IMR-90 (cell line): Measurements from ENCODE around the gene CCDC43. TPM values are rescaled to one million over a fixed set of nuclear protein-coding genes. Genes with fewer than 3 reads are reported as not detected.

Experiments used
- ATAC-seq: fragments of 200-7000 bp; cut with Tn5 transposase; 2 replicates; pipeline ENCODE4 v1.9.1; 2020; ENCODE audit warnings: low read depth, mild to moderate bottlenecking, moderate library complexity
- BruUV-seq: library from RNA; stranded (reverse); fragments of 400-500 nt; replicated peaks from 2 replicates; lab custom pipeline; 2021; lab: Mats Ljungman, UMichigan
- CTCF ChIA-PET: fragments of 300-600 bp; formaldehyde crosslinking; extraction: SDS; loops from one replicate; lab custom pipeline; 2021; ENCODE audit warnings: antibody characterized with exemption; lab: Yijun Ruan, JAX
- POLR2A ChIA-PET: fragments of 300-600 bp; sonication (Branson Sonifier 250); formaldehyde crosslinking; loops from one replicate; lab custom pipeline; 2022; ENCODE audit warnings: antibody characterized with exemption; ENCODE audit not compliant: unreplicated experiment; lab: Charles Lee
- DNase-seq: peaks from one replicate; pipeline ENCODE4 v3.0.0; 2013
- H2AFZ ChIP-seq: replicated peaks from 2 replicates; pipeline ENCODE3; 2013; ENCODE audit warnings: low read length, mild to moderate bottlenecking; ENCODE audit not compliant: poor library complexity
- H2AK5ac ChIP-seq: 2 replicates; pipeline ENCODE4 v1.6.1; 2013; ENCODE audit warnings: low read depth, low read length, inconsistent platforms
- H2AK9ac ChIP-seq: replicated peaks from 2 replicates; pipeline ENCODE3; 2013; ENCODE audit warnings: mild to moderate bottlenecking, low read depth, low read length, moderate library complexity; ENCODE audit not compliant: poor library complexity
- H2BK120ac ChIP-seq: 2 replicates; pipeline ENCODE4 v1.6.1; 2013; ENCODE audit warnings: low read depth, low read length, inconsistent platforms
- H2BK15ac ChIP-seq: 3 replicates; pipeline ENCODE4 v1.6.1; 2013; ENCODE audit warnings: low read depth, low read length, inconsistent platforms
- H2BK20ac ChIP-seq: 2 replicates; pipeline ENCODE4 v1.6.1; 2013; ENCODE audit warnings: low read depth, mild to moderate bottlenecking, inconsistent platforms, low read length, moderate library complexity
- H2BK5ac ChIP-seq: 2 replicates; pipeline ENCODE4 v1.6.1; 2013; ENCODE audit warnings: mild to moderate bottlenecking, low read depth, low read length, inconsistent platforms; ENCODE audit not compliant: poor library complexity, severe bottlenecking
- H3K14ac ChIP-seq: replicated peaks from 2 replicates; pipeline ENCODE4 v1.6.1; 2013; ENCODE audit warnings: low read depth, low read length, inconsistent platforms
- H3K18ac ChIP-seq: 2 replicates; pipeline ENCODE4 v1.6.1; 2013; ENCODE audit warnings: low read depth, low read length, control low read depth
- H3K23ac ChIP-seq: 2 replicates; pipeline ENCODE4 v1.6.1; 2013; ENCODE audit warnings: low read depth, low read length, inconsistent platforms
- H3K27ac ChIP-seq: 2 replicates; pipeline ENCODE4 v1.5.1; 2013; ENCODE audit warnings: mild to moderate bottlenecking, control low read depth, low read length; ENCODE audit not compliant: insufficient read depth
- H3K27me3 ChIP-seq: 2 replicates; pipeline ENCODE4 v1.6.1; 2013; ENCODE audit warnings: low read length; ENCODE audit not compliant: control insufficient read depth, insufficient read depth
- H3K36me3 ChIP-seq: 2 replicates; pipeline ENCODE4 v1.6.1; 2013; ENCODE audit warnings: low read length, mixed read lengths; ENCODE audit not compliant: control insufficient read depth, insufficient read depth
- H3K4ac ChIP-seq: 2 replicates; pipeline ENCODE4 v1.6.1; 2013; ENCODE audit warnings: low read depth, low read length, inconsistent platforms
- H3K4me1 ChIP-seq: 2 replicates; pipeline ENCODE4 v1.6.1; 2013; ENCODE audit warnings: low read length, mixed read lengths; ENCODE audit not compliant: control insufficient read depth, insufficient read depth
- H3K4me2 ChIP-seq: 2 replicates; pipeline ENCODE4 v1.6.1; 2013; ENCODE audit warnings: low read depth, mild to moderate bottlenecking, control low read depth, low read length, moderate library complexity
- H3K4me3 ChIP-seq: 2 replicates; pipeline ENCODE4 v1.5.1; 2013; ENCODE audit warnings: low read depth, mild to moderate bottlenecking, control low read depth, low read length, moderate library complexity; ENCODE audit not compliant: insufficient read depth
- H3K56ac ChIP-seq: 2 replicates; pipeline ENCODE4 v1.6.1; 2013; ENCODE audit warnings: low read length, inconsistent platforms; ENCODE audit not compliant: insufficient read depth; ENCODE audit errors: extremely low read depth
- H3K79me1 ChIP-seq, 2 experiments: 2 replicates each; pipeline ENCODE4 v1.6.1; 2013; ENCODE audit warnings: low read length in 2 of 2, inconsistent platforms in 1 of 2, low read depth in 1 of 2
- H3K9ac ChIP-seq: 2 replicates; pipeline ENCODE4 v1.6.1; 2013; ENCODE audit warnings: low read depth, low read length, control low read depth
- H3K9me1 ChIP-seq: 2 replicates; pipeline ENCODE4 v1.6.1; 2013; ENCODE audit warnings: low read length, inconsistent platforms; ENCODE audit not compliant: insufficient read depth
- H3K9me3 ChIP-seq: 2 replicates; pipeline ENCODE4 v1.6.1; 2013; ENCODE audit warnings: low read length; ENCODE audit not compliant: control insufficient read depth, insufficient read depth
- H4K20me1 ChIP-seq: 2 replicates; pipeline ENCODE4 v1.6.1; 2013; ENCODE audit warnings: low read length, inconsistent platforms; ENCODE audit not compliant: insufficient read depth
- H4K5ac ChIP-seq: 2 replicates; pipeline ENCODE4 v1.6.1; 2013; ENCODE audit warnings: mild to moderate bottlenecking, low read depth, low read length, control low read depth
- H4K8ac ChIP-seq, 2 experiments: 2 replicates each; pipeline ENCODE4 v1.6.1; 2013; ENCODE audit warnings: low read depth in 2 of 2, low read length in 2 of 2, control low read depth in 1 of 2, inconsistent platforms in 1 of 2
- H4K91ac ChIP-seq: 2 replicates; pipeline ENCODE4 v1.6.1; 2013; ENCODE audit warnings: low read depth, low read length, inconsistent platforms; ENCODE audit not compliant: insufficient read depth
- BHLHE40 ChIP-seq: fragments of 150-350 bp; IDR thresholded peaks from 2 replicates; pipeline ENCODE4 v1.6.1; 2016; ENCODE audit warnings: mild to moderate bottlenecking, low read depth, low read length
- CEBPB ChIP-seq: IDR thresholded peaks from 2 replicates; pipeline ENCODE4 v1.6.1; 2012; ENCODE audit warnings: low read depth, low read length, improper control_type of control experiment
- CHD1 ChIP-seq: IDR thresholded peaks from 2 replicates; pipeline ENCODE4 v1.6.1; 2012; ENCODE audit warnings: low read depth, low read length, improper control_type of control experiment
- CTCF ChIP-seq: conservative IDR thresholded peaks from 2 replicates; pipeline ENCODE4 v1.5.1; 2012; ENCODE audit warnings: mild to moderate bottlenecking, low read depth, low read length, improper control_type of control experiment
- ELK1 ChIP-seq: fragments of 150-350 bp; IDR thresholded peaks from 2 replicates; pipeline ENCODE4 v1.6.1; 2016; ENCODE audit warnings: low read depth, mild to moderate bottlenecking, low read length, moderate library complexity, borderline replicate concordance
- FOS ChIP-seq: fragments of 150-350 bp; IDR thresholded peaks from 2 replicates; pipeline ENCODE4 v1.6.1; 2016; ENCODE audit warnings: low read depth, low read length
- MAFK ChIP-seq: IDR thresholded peaks from 2 replicates; pipeline ENCODE4 v1.6.1; 2012; ENCODE audit warnings: low read depth, low read length, improper control_type of control experiment
- MAZ ChIP-seq: IDR thresholded peaks from 2 replicates; pipeline ENCODE4 v1.6.1; 2012; ENCODE audit warnings: low read depth, mild to moderate bottlenecking, low read length, improper control_type of control experiment, moderate library complexity, borderline replicate concordance
- MXI1 ChIP-seq: IDR thresholded peaks from 2 replicates; pipeline ENCODE4 v1.6.1; 2012; ENCODE audit warnings: low read depth, mild to moderate bottlenecking, low read length, moderate library complexity, borderline replicate concordance
- NFE2L2 ChIP-seq: fragments of 150-350 bp; IDR thresholded peaks from 2 replicates; pipeline ENCODE4 v1.6.1; 2016; ENCODE audit warnings: low read depth, mild to moderate bottlenecking, low read length
- POLR2A ChIP-seq: IDR thresholded peaks from 2 replicates; pipeline ENCODE4 v1.6.1; 2012; ENCODE audit warnings: mild to moderate bottlenecking, low read depth, low read length
- RAD21 ChIP-seq: IDR thresholded peaks from 2 replicates; pipeline ENCODE4 v1.6.1; 2012; ENCODE audit warnings: low read length, improper control_type of control experiment
- RCOR1 ChIP-seq: IDR thresholded peaks from 2 replicates; pipeline ENCODE4 v1.6.1; 2012; ENCODE audit warnings: mild to moderate bottlenecking, low read length, improper control_type of control experiment; ENCODE audit not compliant: insufficient replicate concordance
- RFX5 ChIP-seq: IDR thresholded peaks from 2 replicates; pipeline ENCODE4 v1.8.0; 2012; ENCODE audit warnings: low read depth, mild to moderate bottlenecking, low read length, moderate library complexity
- SMC3 ChIP-seq: fragments of 150-350 bp; IDR thresholded peaks from 2 replicates; pipeline ENCODE4 v1.6.1; 2016; ENCODE audit warnings: low read depth, mild to moderate bottlenecking, antibody characterized with exemption, low read length, moderate library complexity
- WGBS, 2 experiments: methylation state at CpG; one replicate each; pipeline versions ENCODE4 v1.1.5 to v1.1.7; 2013; ENCODE audit warnings: missing lambda C conversion rate in 2 of 2; ENCODE audit not compliant: insufficient read length in 1 of 2; ENCODE audit errors: extremely low coverage in 2 of 2; 5-methylcytosine and 5-hydroxymethylcytosine counted together
- dilution Hi-C: fragments of 300-500 bp; cut with HindIII; formaldehyde crosslinking; loops from one replicate; pipeline ENCODE4 v1.14.3; 2018; ENCODE audit warnings: low sequenced_read_pairs; ENCODE audit not compliant: unreplicated experiment
- in situ Hi-C: fragments of 300-500 bp; cut with MboI; formaldehyde crosslinking; loops from 3 replicates; pipeline ENCODE4 v1.14.3; 2019; ENCODE audit warnings: low sequenced_read_pairs, inconsistent platforms, mixed read lengths
- intact Hi-C: fragments of 100-400 bp; cut with micrococcal nuclease; formaldehyde crosslinking; loops from 2 replicates; pipeline ENCODE4 v1.10.0; 2022
- polyA plus RNA-seq, 3 experiments: library from polyadenylated mRNA; depleted of rRNA; stranded (reverse); fragments of >200 nt; gene quantifications; 2 replicates each; pipeline ENCODE4 v1.2.3, GENCODE V29; 2012; ENCODE audit warnings: low replicate concordance in 1 of 3
- total RNA-seq: library from RNA; depleted of rRNA; stranded (reverse); fragments of >200 nt; gene quantifications from 2 replicates; pipeline ENCODE4 v1.2.3, GENCODE V29; 2012
- TF ChIP-seq, protein P1 (sequence below): fragments of 150-350 bp; IDR thresholded peaks from 2 replicates; pipeline ENCODE4 v1.6.1; 2017; ENCODE audit warnings: mild to moderate bottlenecking, antibody characterized with exemption, low read length, low read depth

CCDC43 gene
- total and polyA plus RNA-seq, 2 of the 4 experiments (the other 2 are of a cell fraction), result 11.3 to 20.8 TPM

DNA sequence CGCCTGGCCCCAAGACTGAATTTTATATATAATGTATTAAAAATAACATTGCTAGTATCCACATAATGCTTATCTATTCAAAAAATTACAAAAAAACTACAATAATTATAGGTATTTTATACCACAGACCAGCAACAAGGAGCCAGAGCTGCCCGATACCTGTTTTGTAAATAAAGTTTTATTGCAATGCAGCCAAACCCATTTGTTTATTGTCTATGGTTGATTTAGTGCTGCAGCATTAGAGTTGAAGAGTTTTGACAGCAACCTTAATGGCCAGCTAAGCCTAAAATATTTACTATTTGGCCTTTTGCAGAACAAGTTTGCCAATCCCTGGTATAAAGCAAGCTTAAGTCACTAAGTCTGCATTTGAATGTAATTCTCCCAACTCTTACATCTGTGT, 27.7 kb downstream of the CCDC43 start:
- Histone ChIP-seq H3K18ac (no peak overlapping the region), H2BK15ac (no peak overlapping the region), H4K20me1 (no peaks in the 10 kb centered on the region), H4K8ac (no peak overlapping the region), H3K56ac (no peak overlapping the region), H4K91ac (no peak overlapping the region), H2BK5ac (no peak overlapping the region), H2BK120ac (no peak overlapping the region), H3K36me3 (no peaks in the 10 kb centered on the region), H2AK5ac (no peak overlapping the region), H3K9me1 (no peaks in the 10 kb centered on the region), H3K4me2 (no peak overlapping the region), H4K5ac (no peak overlapping the region), H2AK9ac (no peak overlapping the region), H3K9ac (no peak overlapping the region), H3K14ac (no peak overlapping the region), H3K9me3 (peaks cover 2% of the 10 kb centered on the region; the same call in 1 of the 2 replicates), H3K4me3 (no peak overlapping the region), H3K23ac (no peak overlapping the region), H2BK20ac (no peak overlapping the region), H3K27me3 (peaks cover 6% of the 10 kb centered on the region), H3K79me1 (no peaks in the 10 kb centered on the region), H3K4me1 (no peaks in the 10 kb centered on the region), H3K27ac (no peak overlapping the region), H2AFZ (no peak overlapping the region), H3K4ac (no peak overlapping the region)
- ChIA-PET POLR2A (interaction anchor here (0.7 kb wide), 1 partner anchor 114 kb away, joined by 3 read pairs; no protein-coding TSS in a partner anchor), CTCF (no interaction called here)
- intact Hi-C loops (no loop called here), dilution Hi-C loops (no loop called here), in situ Hi-C loops (no loop called here)
- no peak for DNase-seq
- WGBS, 2 experiments, result no CpG with 5 or more reads among the region's 2 CpGs
- no peak for ATAC-seq
- no peak for TF ChIP-seq BHLHE40
- TF ChIP-seq CTCF, result no peak
- TF ChIP-seq RFX5, result no peak
- no peak for TF ChIP-seq SMC3
- TF ChIP-seq NFE2L2, result no peak
- TF ChIP-seq MAFK, result no peak
- TF ChIP-seq, protein P1, sequence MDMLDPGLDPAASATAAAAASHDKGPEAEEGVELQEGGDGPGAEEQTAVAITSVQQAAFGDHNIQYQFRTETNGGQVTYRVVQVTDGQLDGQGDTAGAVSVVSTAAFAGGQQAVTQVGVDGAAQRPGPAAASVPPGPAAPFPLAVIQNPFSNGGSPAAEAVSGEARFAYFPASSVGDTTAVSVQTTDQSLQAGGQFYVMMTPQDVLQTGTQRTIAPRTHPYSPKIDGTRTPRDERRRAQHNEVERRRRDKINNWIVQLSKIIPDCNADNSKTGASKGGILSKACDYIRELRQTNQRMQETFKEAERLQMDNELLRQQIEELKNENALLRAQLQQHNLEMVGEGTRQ, result no peak
- no peak for TF ChIP-seq RCOR1
- TF ChIP-seq MAZ, result no peak
- no peak for TF ChIP-seq CHD1
- TF ChIP-seq FOS, result no peak
- TF ChIP-seq POLR2A, result no peak
- TF ChIP-seq RAD21, result no peak
- TF ChIP-seq ELK1, result no peak
- no peak for TF ChIP-seq CEBPB
- no peak for TF ChIP-seq MXI1
- no TSS peak for BruUV-seq
